DMS53 treated with DMSO at 0.1 percent for 48 hours (cell line): Measurements from ENCODE around the gene STK25.
"Not testable (repeated sequence)": the region's sequence is repeated elsewhere in the genome, so short reads cannot be mapped to it uniquely, and the experiment has no call there.

Source experiments
- DNase-seq: peaks from one replicate; lab custom pipeline; 2025; ENCODE audit not compliant: unreplicated experiment; lab: John Stamatoyannopoulos, UW

STK25 gene

GRCh38 chr2:241540401-241540770 is 32.0 kb upstream of the STK25 start:
- DNase-seq: no peak

- DNase-seq: no peak
These were observed 31.4 kb upstream of the STK25 start for GRCh38 chr2:241539616-241540374.

- no peak for DNase-seq
These were observed 30.6 kb upstream of the STK25 start for GRCh38 chr2:241538838-241539615.

GRCh38 chr2:241535871-241536655 is 27.7 kb upstream of the STK25 start:
- DNase-seq: no peak

- DNase-seq: no peak
These were observed 26.5 kb upstream of the STK25 start for GRCh38 chr2:241534701-241535375.

- no peak for DNase-seq
These were observed 25.9 kb upstream of the STK25 start for GRCh38 chr2:241534293-241534692.

GRCh38 chr2:241532733-241533601 is 24.6 kb upstream of the STK25 start:
- DNase-seq: no peak

- no peak for DNase-seq
These were observed 23.8 kb upstream of the STK25 start for GRCh38 chr2:241532168-241532567.

GRCh38 chr2:241531161-241531722 is 22.9 kb upstream of the STK25 start:
- no peak for DNase-seq

- no peak for DNase-seq
These were observed 22.2 kb upstream of the STK25 start for GRCh38 chr2:241530571-241530970.

GRCh38 chr2:241525818-241526780 is 17.7 kb upstream of the STK25 start:
- not testable (repeated sequence) for DNase-seq

GRCh38 chr2:241522477-241522876 is 14.1 kb upstream of the STK25 start:
- no peak for DNase-seq

GRCh38 chr2:241519669-241520068 is 11.3 kb upstream of the STK25 start:
- no peak for DNase-seq

GRCh38 chr2:241517297-241517696 is 8.9 kb upstream of the STK25 start:
- DNase-seq: no peak

- DNase-seq: no peak
These were observed 8.2 kb upstream of the STK25 start for GRCh38 chr2:241516520-241516965.

- no peak for DNase-seq
These were observed 6.8 kb upstream of the STK25 start for GRCh38 chr2:241514986-241515737.

- no peak for DNase-seq
These were observed 6.2 kb upstream of the STK25 start for GRCh38 chr2:241514553-241514952.
